Measurements from ENCODE around the gene TNS4. TPM values are rescaled to one million over a fixed set of nuclear protein-coding genes. Genes with fewer than 3 reads are reported as not detected.
A peak's percentile ranks its signal among the peaks of the same experiment; 100 is the strongest.

TNS4 gene
- total RNA-seq, 1 experiment from 2014 or later, result 0.59 TPM

GRCh38 chr17:40539711-40540411 is 38.4 kb upstream of the TNS4 start:
- no CpG with 5 or more reads among the region's 9 CpGs for WGBS (ENCODE audit: extremely low coverage, insufficient read length, low lambda C conversion rate)
- Mint-ChIP-seq H3K9me3 (no peaks in the 10 kb centered on the region), H3K36me3 (ENCODE audit: insufficient read depth in 1 of 3, low read depth in 3 of 3) (no peaks in the 10 kb centered on the region), H3K4me1 (peaks cover 14 to 21% of the 10 kb centered on the region in 2 experiments), H3K4me3 (no peak overlapping the region), H3K27me3 (ENCODE audit: low read depth) (peaks cover 3% of the 10 kb centered on the region; the same call in 1 of the 2 replicates), H3K27ac (peak overlapping the region in 1 of 3 experiments; percentile 59; a peak in 1 of 7 replicates)
- Histone ChIP-seq H3K4me1 (ENCODE audit: insufficient read depth, low read length) (no peaks in the 10 kb centered on the region; the same call in 1 of the 2 replicates), H2AK5ac (ENCODE audit: insufficient read length, low read length) (no peak overlapping the region), H4K5ac (ENCODE audit: insufficient read length, low read depth, low read length) (no peak overlapping the region), H4K20me1 (ENCODE audit: control insufficient read depth, insufficient read depth, insufficient read length) (no peaks in the 10 kb centered on the region), H3K23me2 (ENCODE audit: insufficient read length, low read depth, low read length, poor library complexity, severe bottlenecking) (no peaks in the 10 kb centered on the region), H4K8ac (replicated peaks; ENCODE audit: insufficient read length, low read depth, low read length) (no peak overlapping the region), H2BK20ac (ENCODE audit: low read depth, low read length, poor library complexity, severe bottlenecking) (no peak overlapping the region), H3K27ac (ENCODE audit: insufficient read length, low read depth, low read length) (no peak overlapping the region), H3T11ph (ENCODE audit: low read length) (no peak overlapping the region), H2BK15ac (ENCODE audit: low read depth, low read length) (no peak overlapping the region), H3K18ac (ENCODE audit: insufficient read length, low read depth, low read length) (no peak overlapping the region), H3K9me3 (ENCODE audit: control insufficient read depth, low read depth, low read length) (no peaks in the 10 kb centered on the region), H3K4me2 (ENCODE audit: insufficient read depth, insufficient read length, low read length) (no peak overlapping the region), H2AFZ (ENCODE audit: low read length) (no peak overlapping the region), H3K9ac (ENCODE audit: extremely low read depth, insufficient read length, low read length) (no peak overlapping the region), H3K79me1 (ENCODE audit: insufficient read depth, low read depth, low read length, poor library complexity, severe bottlenecking) (no peaks in the 10 kb centered on the region), H2BK12ac (ENCODE audit: insufficient read length, low read depth, low read length) (no peak overlapping the region), H3K4ac (ENCODE audit: low read depth, low read length) (no peak overlapping the region), H3K14ac (ENCODE audit: insufficient read depth, low read length) (no peak overlapping the region), H2BK5ac (ENCODE audit: insufficient read length, low read length) (no peak overlapping the region), H2BK120ac (ENCODE audit: low read depth, low read length, poor library complexity, severe bottlenecking) (no peak overlapping the region), H3K27me3 (ENCODE audit: insufficient read depth, low read length) (no peaks in the 10 kb centered on the region), H3K79me2 (ENCODE audit: insufficient read depth, low read length) (no peaks in the 10 kb centered on the region), H3K23ac (ENCODE audit: insufficient read length, low read depth, low read length) (no peak overlapping the region), H4K91ac (ENCODE audit: insufficient read length, low read depth, low read length) (no peak overlapping the region), H3K56ac (ENCODE audit: insufficient read length, low read depth, low read length) (no peak overlapping the region)
- DNase-seq, result no peak
- no peak for TF ChIP-seq CTCF (conservative IDR thresholded peaks at IDR 0.05)
